ENCODE results near the gene SLC2A9.
A peak's percentile ranks its signal among the peaks of the same experiment; 100 is the strongest.

SLC2A9 gene

GRCh38 chr4:10003666-10004065 lies 17.6 kb downstream of the SLC2A9 start:
- DNase-seq (ENCODE audit: low read depth in 2 of 2), result no peak
- TF ChIP-seq CTCF (IDR thresholded peaks at IDR 0.05; ENCODE audit: low read depth, low read length), result no peak
- H3K4me3 ChIP-seq (replicated peaks in 1 of 2; ENCODE audit: low read depth in 2 of 2, low read length in 2 of 2), result no peak overlapping the region

- no peak for TF ChIP-seq CTCF (IDR thresholded peaks at IDR 0.05; ENCODE audit: low read depth, low read length)
- DNase-seq (ENCODE audit: low read depth in 2 of 2), result no peak
Measured at GRCh38 chr4:10002278-10002677, 19.0 kb downstream of the SLC2A9 start.

GRCh38 chr4:10001757-10002156 lies 19.5 kb downstream of the SLC2A9 start:
- H3K4me3 ChIP-seq (replicated peaks in 1 of 2; ENCODE audit: low read depth in 2 of 2, low read length in 2 of 2), result no peak overlapping the region
- DNase-seq (ENCODE audit: low read depth in 2 of 2), result no peak
- no peak for TF ChIP-seq CTCF (IDR thresholded peaks at IDR 0.05; ENCODE audit: low read depth, low read length)

More at GRCh38 chr4:10002278-10002677, 19.0 kb downstream of the SLC2A9 start:
- H3K4me3 ChIP-seq (replicated peaks in 1 of 2; ENCODE audit: low read depth in 2 of 2, low read length in 2 of 2), result no peak overlapping the region

GRCh38 chr4:9999956-10000561 lies 21.2 kb downstream of the SLC2A9 start:
- no peak for TF ChIP-seq CTCF (IDR thresholded peaks at IDR 0.05; ENCODE audit: low read depth, low read length)
- DNase-seq (ENCODE audit: low read depth in 2 of 2), result peak in 1 of 2 donors; percentile 41
- H3K4me3 ChIP-seq (replicated peaks in 1 of 2; ENCODE audit: low read depth in 2 of 2, low read length in 2 of 2), result no peak overlapping the region

GRCh38 chr4:9997886-9998285 lies 23.4 kb downstream of the SLC2A9 start:
- DNase-seq (ENCODE audit: low read depth in 2 of 2), result peak in 1 of 2 donors; percentile 57
- TF ChIP-seq CTCF (IDR thresholded peaks at IDR 0.05; ENCODE audit: low read depth, low read length), result no peak
- no peak overlapping the region for H3K4me3 ChIP-seq (replicated peaks in 1 of 2; ENCODE audit: low read depth in 2 of 2, low read length in 2 of 2)

GRCh38 chr4:9996319-9997110 lies 24.8 kb downstream of the SLC2A9 start:
- DNase-seq (ENCODE audit: low read depth in 2 of 2), result peak in 1 of 2 donors; percentile 71

More at GRCh38 chr4:9996319-9997110, 24.8 kb downstream of the SLC2A9 start:
- H3K4me3 ChIP-seq (replicated peaks in 1 of 2; ENCODE audit: low read depth in 2 of 2, low read length in 2 of 2), result no peak overlapping the region
- TF ChIP-seq CTCF (IDR thresholded peaks at IDR 0.05; ENCODE audit: low read depth, low read length), result no peak
